Hypothalamus (tissue), 51 donors: ENCODE measurements around the gene ZNF837.
"Not testable (repeated sequence)": the region's sequence is repeated elsewhere in the genome, so short reads cannot be mapped to it uniquely, and the experiment has no call there.

Experiments used
- DNase-seq, 51 donors: peaks; one replicate each; lab custom pipeline; 2025; lab: John Stamatoyannopoulos, UW

Gene ZNF837

GRCh38 chr19:58396691-58397532, 16.1 kb upstream of the ZNF837 start:
- no peak for DNase-seq

DNA sequence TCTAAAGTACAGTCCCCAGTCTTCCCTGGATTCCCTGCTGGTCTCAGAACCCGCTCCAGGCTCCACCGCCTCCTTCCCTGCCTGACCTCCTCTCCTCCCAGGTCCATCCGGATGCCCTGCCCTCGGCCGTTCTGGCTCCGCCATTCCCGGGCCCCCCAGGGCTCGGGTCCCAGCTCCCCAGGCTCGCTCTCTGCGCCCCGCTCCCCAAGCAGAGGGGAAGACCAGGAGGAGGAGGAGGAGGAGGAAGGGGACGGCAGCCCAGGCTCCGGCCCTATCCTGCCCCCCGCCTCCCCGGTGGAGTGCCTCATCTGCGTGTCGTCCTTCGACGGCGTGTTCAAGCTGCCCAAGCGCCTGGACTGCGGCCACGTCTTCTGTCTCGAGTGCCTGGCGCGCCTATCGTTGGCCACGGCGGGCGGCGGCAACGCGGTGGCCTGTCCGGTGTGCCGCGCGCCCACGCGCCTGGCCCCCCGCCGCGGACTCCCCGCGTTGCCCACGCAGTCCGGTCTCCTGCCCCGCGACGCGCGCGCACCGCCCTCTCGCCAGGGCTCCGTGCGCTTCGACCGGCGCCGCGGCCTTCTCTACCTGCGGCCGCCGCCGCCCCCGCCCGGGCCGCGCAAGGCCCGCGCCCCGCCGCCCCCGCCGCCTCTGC, 15.3 kb upstream of the ZNF837 start:
- no peak for DNase-seq

- no peak for DNase-seq
Measured at GRCh38 chr19:58395220-58395978, 14.6 kb upstream of the ZNF837 start, which contains the start of gene RNF225. TSS of gene RNF225 (plus strand) at chr19:58395656. CDS start at chr19:58396090, 434 bp downstream.

GRCh38 chr19:58394821-58395219, 14.0 kb upstream of the ZNF837 start:
- no peak for DNase-seq

GRCh38 chr19:58393725-58394033, 12.8 kb upstream of the ZNF837 start:
- no peak for DNase-seq

DNA sequence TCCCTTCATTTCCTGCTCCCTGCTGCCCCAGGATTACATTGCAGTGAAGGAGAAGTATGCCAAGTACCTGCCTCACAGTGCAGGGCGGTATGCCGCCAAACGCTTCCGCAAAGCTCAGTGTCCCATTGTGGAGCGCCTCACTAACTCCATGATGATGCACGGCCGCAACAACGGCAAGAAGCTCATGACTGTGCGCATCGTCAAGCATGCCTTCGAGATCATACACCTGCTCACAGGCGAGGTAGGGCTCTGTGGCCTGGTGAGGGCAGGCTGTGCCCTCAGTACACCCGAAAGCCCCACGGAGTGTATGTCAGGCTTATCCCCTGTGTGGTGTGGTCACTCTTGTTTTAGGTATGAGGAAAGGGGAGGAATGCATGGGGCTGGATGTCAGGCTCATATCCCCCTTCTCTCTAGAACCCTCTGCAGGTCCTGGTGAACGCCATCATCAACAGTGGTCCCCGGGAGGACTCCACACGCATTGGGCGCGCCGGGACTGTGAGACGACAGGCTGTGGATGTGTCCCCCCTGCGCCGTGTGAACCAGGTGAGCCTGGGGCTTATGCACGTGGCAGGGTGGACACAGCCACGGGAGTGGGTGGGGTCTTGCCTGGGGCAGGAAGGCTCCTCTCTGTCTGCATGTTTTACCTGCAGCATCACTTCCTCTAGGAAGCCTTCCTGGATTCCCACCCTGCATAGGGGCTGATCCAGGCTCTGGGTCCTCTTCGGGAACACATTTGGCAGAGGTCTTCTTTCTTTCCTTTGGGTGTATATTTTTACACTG, 12.3 kb upstream of the ZNF837 start:
- DNase-seq, result no peak

- no peak for DNase-seq
Measured at GRCh38 chr19:58388175-58388526, 7.3 kb upstream of the ZNF837 start.

DNA sequence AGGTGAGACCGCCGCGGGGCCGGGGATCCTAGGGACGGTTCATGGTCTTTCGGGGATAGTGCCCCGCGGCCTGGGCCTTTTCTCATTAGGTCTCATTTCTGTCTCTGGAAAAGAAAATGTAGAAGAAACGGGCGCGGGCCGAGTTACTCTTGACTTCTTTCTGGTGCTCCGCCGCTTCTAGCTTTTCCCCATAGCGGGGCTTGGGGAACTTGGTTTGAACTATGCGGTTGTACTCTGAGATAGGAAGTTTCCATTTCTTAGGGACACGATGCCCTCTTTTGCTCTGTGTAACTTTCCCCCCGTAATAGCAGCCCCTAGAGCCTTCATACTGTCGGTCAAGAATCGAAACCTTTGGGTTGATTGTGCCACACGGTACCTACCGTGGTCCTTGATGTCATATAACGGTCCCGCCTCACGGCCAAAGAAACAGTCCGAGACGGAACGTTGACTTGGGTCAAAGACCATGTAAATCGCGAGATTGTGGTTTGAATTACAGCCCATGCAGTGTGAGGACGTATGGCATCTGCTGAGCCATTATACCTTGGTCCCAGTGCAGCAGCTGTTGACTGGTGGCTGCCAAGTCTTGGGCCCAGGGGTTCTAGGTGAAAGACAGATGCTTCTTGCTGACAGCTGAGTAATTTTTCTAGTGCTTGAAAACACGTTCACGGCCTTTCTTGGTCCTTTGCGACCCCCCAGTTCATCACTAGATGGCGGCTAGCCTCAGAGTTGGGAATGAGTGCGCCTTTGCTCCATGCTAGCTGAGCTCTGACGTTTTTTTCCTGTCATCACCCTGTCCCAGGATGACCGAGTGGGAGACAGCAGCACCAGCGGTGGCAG, 6.7 kb upstream of the ZNF837 start:
- no peak for DNase-seq

GRCh38 chr19:58386576-58387337, 5.9 kb upstream of the ZNF837 start, which contains the start of gene RPS5:
TSS of gene RPS5 (plus strand) at chr19:58387269. CDS start at chr19:58388138, 869 bp downstream.
- peak; percentile 67 to 98 (median 93) for DNase-seq

DNA sequence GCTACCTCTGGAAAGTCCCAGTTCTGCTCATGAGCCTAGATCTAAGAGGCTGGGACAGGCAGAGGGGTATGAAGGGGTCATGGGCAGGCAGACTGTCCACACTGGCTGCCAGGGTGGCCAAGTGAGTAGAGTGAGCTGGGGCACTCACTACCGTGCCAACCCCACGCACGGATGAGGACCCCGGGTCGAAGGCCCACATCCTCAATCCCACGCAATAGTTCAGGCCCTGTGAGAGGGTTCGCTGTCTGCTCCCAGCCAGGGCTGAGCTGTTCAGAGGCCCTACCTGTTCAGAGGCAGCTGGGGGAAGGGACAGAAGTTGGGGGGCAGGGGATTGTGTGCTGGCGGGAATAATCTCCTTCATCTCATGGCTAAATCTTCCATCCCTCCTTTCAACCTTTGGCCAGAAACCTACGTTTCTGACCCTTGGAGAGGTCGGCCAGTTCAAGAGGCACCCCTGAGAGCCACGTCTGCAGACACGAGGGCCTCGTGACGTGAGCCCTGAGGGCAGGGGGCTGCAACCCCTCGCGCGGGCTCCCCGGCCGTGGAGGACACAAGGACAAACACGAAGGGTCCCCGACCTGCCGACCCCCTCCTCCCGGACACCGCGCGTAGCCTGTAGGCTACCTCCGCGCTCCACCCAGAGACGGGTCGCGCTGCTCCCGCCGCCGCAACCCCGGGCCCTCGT, 5.2 kb upstream of the ZNF837 start:
- DNase-seq, result peak in 2 of 51 donors; percentile 29 to 36

DNA sequence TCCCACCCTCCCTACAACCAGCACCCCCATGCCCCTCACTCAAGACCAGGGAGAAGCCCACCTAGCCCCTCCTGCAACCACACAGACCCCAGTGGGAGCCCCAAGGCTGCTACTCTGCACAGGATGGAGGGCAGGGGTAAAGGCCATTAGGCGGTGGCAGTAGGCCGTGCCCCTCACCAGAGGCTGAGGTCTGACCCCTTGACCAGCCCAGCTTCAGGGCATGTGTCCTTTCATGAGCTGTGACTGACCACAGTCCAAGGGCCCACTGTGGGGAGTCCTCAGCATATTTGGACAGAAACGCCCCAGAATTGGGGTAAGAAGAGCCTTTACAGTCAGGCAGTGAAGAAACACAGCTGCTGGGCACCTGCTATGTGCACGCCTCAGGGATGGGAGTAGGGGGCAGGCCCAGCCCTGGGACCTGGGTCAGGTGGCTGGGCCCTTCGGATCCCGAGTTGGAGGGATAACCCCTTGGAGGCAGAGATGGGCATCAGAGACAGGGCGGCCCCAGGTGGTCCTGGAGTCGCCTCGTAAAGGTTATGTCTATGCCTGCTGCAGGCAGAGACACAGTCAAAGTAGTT, 4.6 kb upstream of the ZNF837 start:
- no peak for DNase-seq

- no peak for DNase-seq
Measured at GRCh38 chr19:58382997-58383603, 2.3 kb upstream of the ZNF837 start.

DNA sequence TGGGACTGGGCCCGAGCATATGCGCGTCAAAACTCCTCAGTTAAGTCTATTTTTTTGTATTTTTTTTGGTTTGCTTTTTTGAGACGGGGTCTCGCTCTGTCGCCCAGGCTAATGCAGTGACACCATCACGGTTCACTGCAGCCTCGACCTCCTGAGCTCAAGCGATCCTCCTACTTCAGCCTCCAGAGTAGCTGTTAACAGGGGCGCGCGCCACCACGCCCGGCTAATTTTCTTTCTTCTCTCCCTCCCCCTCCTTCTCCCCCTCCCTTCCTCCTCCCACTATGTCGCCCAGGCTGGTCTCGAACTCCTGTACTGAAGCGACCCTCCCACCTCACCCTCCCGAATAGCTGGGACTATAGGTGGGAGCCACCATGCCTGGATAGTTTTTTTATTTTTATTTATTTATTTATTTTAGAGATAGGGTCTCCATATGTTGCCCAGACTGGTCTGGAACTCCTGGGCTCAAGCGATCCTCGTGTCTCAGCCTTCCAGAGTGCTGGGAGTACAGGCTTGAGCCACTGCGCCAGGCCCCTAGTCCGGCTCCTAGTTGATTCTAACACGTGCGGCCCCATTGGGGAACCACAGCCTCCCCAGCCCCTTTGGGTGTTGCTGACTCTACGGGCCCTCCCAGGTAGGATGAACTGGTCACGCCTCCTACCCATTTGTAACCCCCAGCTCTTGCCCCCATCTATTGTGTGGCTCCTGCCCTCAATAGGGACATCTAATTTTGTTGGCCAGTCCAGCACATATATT, 806 bp upstream of the ZNF837 start:
- no peak for DNase-seq

DNA sequence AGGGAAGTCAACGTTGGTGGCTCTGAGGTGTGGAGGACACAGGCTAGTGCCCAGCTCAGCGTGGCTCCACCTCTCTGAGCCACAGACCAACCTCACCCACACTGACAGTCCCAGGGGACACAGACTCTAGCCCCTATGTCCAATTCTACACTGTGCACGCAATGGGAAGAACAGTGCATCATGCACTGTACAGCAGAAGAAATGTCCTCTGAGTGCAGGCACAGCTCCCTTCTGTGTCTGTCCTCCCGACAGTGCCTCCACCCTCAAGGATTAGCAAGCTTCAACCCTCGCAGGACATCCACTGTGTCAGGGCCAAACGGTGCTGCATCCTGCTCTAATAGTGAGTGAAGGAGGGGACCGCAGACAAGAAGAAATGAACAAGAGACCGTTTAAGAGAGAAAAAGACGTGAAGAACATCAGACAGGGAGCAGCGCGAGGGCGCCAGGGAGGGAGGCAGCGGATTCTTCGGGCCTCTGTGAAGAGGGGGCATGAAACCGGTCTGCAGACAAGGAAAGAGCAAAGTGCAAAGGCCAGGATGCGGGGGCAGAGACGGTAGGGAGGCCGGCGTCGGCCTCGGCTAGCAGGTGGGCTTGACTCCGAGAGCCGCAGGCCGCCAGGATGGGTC, 681 bp downstream of the ZNF837 start:
- DNase-seq, result peak in 2 of 51 donors; percentile 42 to 44

DNA sequence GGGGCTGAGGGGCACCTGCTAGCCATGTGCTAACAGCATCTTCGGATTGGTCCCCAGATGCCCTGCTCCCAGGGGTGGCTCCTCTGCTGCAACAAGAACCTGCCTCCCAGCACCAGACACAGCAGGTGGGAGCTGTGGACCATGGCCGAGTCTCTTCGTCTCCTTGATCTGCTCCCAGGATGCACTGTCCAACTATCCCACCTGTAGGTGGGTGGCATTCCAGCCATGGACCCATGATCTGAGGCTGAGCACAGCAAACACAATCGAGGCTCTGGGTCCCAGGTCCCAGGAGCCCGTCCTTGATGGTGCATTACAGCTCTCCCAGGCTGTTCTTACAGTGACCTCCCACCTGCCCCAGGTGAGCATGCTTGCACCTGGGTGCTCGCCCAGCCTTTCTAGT, 1.6 kb downstream of the ZNF837 start:
- no peak for DNase-seq

DNA sequence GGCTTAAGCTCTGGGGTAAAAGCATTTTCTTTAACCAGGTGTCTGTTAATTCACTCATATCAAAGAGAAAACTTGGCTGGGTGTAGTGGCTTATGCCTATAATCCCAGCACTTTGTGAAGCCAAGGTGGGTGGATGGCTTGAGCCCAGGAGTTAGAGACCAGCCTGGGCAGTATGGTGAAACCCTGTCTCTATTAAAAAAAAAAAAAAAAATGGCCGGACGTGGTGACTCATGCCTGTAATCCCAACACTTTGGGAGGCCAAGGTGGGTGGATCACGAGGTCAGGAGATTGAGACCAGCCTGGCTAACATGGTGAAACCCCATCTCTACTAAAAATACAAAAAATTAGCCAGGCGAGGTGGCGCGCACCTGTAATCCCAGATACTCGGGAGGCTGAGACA, 4.1 kb downstream of the ZNF837 start:
- not testable (repeated sequence) for DNase-seq
